ENCODE data around the gene CARNS1.

The CARNS1 gene

DNA sequence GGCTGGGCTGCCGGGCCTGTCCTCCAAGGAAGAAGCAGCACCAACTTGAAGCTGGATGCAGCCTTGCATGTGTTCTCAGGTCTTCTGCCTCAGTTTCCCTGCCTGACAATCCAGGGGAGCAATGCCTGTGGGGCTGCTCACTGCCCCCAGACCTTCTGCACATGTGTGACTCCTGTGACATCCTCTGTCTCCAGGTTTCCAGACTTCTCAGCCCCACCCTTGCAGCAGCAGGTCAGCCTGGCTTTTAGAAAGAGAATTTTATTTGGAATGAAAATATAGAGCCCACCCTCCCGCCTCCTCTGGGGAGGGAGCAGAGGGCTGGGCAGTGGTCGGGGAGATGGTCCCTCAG, 22.3 kb downstream of the CARNS1 start:
- TF ChIP-seq, protein P1, sequence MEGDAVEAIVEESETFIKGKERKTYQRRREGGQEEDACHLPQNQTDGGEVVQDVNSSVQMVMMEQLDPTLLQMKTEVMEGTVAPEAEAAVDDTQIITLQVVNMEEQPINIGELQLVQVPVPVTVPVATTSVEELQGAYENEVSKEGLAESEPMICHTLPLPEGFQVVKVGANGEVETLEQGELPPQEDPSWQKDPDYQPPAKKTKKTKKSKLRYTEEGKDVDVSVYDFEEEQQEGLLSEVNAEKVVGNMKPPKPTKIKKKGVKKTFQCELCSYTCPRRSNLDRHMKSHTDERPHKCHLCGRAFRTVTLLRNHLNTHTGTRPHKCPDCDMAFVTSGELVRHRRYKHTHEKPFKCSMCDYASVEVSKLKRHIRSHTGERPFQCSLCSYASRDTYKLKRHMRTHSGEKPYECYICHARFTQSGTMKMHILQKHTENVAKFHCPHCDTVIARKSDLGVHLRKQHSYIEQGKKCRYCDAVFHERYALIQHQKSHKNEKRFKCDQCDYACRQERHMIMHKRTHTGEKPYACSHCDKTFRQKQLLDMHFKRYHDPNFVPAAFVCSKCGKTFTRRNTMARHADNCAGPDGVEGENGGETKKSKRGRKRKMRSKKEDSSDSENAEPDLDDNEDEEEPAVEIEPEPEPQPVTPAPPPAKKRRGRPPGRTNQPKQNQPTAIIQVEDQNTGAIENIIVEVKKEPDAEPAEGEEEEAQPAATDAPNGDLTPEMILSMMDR (conservative IDR thresholded peaks at IDR 0.05; ENCODE audit: low read length): no peak
- no peak for DNase-seq (ENCODE audit: low read depth)
- H3K4me3 ChIP-seq (ENCODE audit: low read length): no peak overlapping the region

GRCh38 chr11:67438158-67438902, 22.9 kb downstream of the CARNS1 start:
- TF ChIP-seq, protein P1 (conservative IDR thresholded peaks at IDR 0.05; ENCODE audit: low read length): no peak
- DNase-seq (ENCODE audit: low read depth): no peak
- no peak overlapping the region for H3K4me3 ChIP-seq (ENCODE audit: low read length)

- TF ChIP-seq, protein P1 (conservative IDR thresholded peaks at IDR 0.05; ENCODE audit: low read length): peak; percentile 15; the same call in 1 of the 2 replicates
- no peak overlapping the region for H3K4me3 ChIP-seq (ENCODE audit: low read length)
- DNase-seq (ENCODE audit: low read depth): peak; percentile 16
Measured at GRCh38 chr11:67439321-67440228, 24.1 kb downstream of the CARNS1 start.

- no peak overlapping the region for H3K4me3 ChIP-seq (ENCODE audit: low read length)
- DNase-seq (ENCODE audit: low read depth): no peak
- TF ChIP-seq, protein P1 (conservative IDR thresholded peaks at IDR 0.05; ENCODE audit: low read length): no peak
Measured at GRCh38 chr11:67440229-67441097, 25.0 kb downstream of the CARNS1 start.

DNA sequence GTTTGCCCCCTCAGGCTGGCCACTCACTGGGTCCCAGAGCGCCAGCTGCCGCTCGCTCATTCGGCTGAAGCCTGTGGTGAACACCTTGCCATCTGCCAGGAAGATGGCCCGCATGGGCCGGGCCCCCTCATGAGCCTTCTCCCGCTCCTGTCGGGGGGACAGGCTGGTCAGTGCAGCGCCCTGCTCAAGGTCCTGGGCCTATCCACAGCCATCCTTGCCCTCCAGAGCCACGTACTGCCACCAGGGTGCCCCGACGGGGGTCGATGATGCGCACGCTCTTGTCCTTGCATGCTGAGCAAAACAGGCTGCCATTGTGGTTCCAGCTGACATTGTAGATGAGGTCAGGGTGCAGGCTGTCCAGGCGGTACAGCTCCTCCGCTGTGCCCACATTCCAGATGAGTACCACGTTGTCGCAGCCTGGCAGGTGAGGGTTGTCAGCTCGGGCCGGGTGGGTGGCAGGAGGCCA, 25.7 kb downstream of the CARNS1 start:
- DNase-seq (ENCODE audit: low read depth): no peak
- TF ChIP-seq, protein P1 (conservative IDR thresholded peaks at IDR 0.05; ENCODE audit: low read length): no peak
- H3K4me3 ChIP-seq (ENCODE audit: low read length): no peak overlapping the region

- DNase-seq (ENCODE audit: low read depth): no peak
- H3K4me3 ChIP-seq (ENCODE audit: low read length): peak overlapping the region; percentile 82; the same call in 1 of the 2 replicates
- TF ChIP-seq, protein P1 (conservative IDR thresholded peaks at IDR 0.05; ENCODE audit: low read length): no peak
Measured at GRCh38 chr11:67441731-67442351, 26.4 kb downstream of the CARNS1 start.
